C4-2B (cell line): Measurements from ENCODE around the gene PPIC.

Source experiments
- CTCF ChIP-seq: fragments of 450-650 bp; conservative IDR thresholded peaks from 2 replicates; pipeline ENCODE4 v1.5.1; 2017; ENCODE audit warnings: mild to moderate bottlenecking
- ZFX ChIP-seq: fragments of 450-650 bp; IDR thresholded peaks from 2 replicates; pipeline ENCODE4 v1.6.1; 2017

GRCh38 chr5:122984425-122984824 lies 52.1 kb downstream of the PPIC start:
- TF ChIP-seq CTCF (no peak), ZFX (no peak)
